Transverse colon (tissue), 4 donors: ENCODE results near the gene MUC4.

Experiments
- POLR2AphosphoS5 ChIP-seq, 3 donors: sonication (generic); formaldehyde crosslinking; IDR thresholded peaks; one replicate each; pipeline ENCODE4 v1.6.1; 2016; ENCODE audit warnings: antibody characterized with exemption in 3 of 3
- TF ChIP-seq, protein P1 (sequence below), 5 experiments: fragments of 200-600 bp in 3 of 5; fragments of 450-650 bp in 2 of 5; sonication (generic) in 3 of 5; IDR thresholded peaks; 1 replicate in 2 of 5; 2 replicates in 3 of 5; pipeline ENCODE4 v1.5.1; 2016 to 2017; ENCODE audit warnings: antibody characterized with exemption in 5 of 5, inconsistent platforms in 3 of 5, mild to moderate bottlenecking in 2 of 5, moderate library complexity in 1 of 5

DNA sequence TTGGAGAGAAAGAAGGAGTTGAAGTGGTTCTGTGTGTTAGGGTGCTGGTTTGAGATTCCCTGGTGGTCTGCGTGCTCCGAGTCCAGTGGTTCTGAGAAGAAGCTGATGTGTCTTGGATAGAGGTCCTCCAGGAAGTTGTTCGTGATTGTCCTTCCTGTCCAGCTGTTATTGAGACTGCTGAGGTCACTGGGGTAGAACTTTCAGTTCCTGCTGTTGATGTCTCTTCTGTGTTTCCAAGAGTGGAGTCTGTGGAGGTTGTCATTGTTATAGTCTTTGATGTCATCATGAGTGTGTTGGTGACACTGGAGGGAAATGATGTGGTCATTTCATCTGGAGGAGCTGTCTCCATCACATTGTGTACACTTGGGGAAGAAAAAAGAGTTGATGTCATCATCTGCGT, 20.8 kb downstream of the MUC4 start:
- TF ChIP-seq, protein P1, sequence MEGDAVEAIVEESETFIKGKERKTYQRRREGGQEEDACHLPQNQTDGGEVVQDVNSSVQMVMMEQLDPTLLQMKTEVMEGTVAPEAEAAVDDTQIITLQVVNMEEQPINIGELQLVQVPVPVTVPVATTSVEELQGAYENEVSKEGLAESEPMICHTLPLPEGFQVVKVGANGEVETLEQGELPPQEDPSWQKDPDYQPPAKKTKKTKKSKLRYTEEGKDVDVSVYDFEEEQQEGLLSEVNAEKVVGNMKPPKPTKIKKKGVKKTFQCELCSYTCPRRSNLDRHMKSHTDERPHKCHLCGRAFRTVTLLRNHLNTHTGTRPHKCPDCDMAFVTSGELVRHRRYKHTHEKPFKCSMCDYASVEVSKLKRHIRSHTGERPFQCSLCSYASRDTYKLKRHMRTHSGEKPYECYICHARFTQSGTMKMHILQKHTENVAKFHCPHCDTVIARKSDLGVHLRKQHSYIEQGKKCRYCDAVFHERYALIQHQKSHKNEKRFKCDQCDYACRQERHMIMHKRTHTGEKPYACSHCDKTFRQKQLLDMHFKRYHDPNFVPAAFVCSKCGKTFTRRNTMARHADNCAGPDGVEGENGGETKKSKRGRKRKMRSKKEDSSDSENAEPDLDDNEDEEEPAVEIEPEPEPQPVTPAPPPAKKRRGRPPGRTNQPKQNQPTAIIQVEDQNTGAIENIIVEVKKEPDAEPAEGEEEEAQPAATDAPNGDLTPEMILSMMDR (IDR thresholded peaks at IDR 0.05), result no peak
- no peak for TF ChIP-seq POLR2AphosphoS5 (IDR thresholded peaks at IDR 0.05)
